ENCODE data around the gene PLXND1.

Gene PLXND1

GRCh38 chr3:129506231-129506742 is 100.2 kb downstream of the PLXND1 start:
- no peak for DNase-seq (ENCODE audit: low read depth, low spot score)

GRCh38 chr3:129505341-129505740 is 101.1 kb downstream of the PLXND1 start:
- DNase-seq (ENCODE audit: low read depth, low spot score): no peak

Measured in brain pericyte (primary cell).